Endothelial cell (in vitro differentiated cells): ENCODE data around the gene PABPC4L. TPM values are rescaled to one million over a fixed set of nuclear protein-coding genes. Genes with fewer than 3 reads are reported as not detected.
"Not testable (repeated sequence)": the region's sequence is repeated elsewhere in the genome, so short reads cannot be mapped to it uniquely, and the experiment has no call there.

Experiments
- DNase-seq: peaks from one replicate; pipeline ENCODE4 v3.0.0; 2021; ENCODE audit warnings: low spot score
- H3K27ac Mint-ChIP-seq: one replicate; pipeline ENCODE4 v1.8.0; 2021; ENCODE audit warnings: mixed read lengths, inconsistent platforms; ENCODE audit not compliant: unreplicated experiment
- H3K27me3 Mint-ChIP-seq: one replicate; pipeline ENCODE4 v1.8.0; 2021; ENCODE audit warnings: mild to moderate bottlenecking, moderate library complexity, mixed read lengths, inconsistent platforms; ENCODE audit not compliant: unreplicated experiment
- H3K36me3 Mint-ChIP-seq: one replicate; pipeline ENCODE4 v1.8.0; 2021; ENCODE audit warnings: mild to moderate bottlenecking, low read depth, mixed read lengths, inconsistent platforms; ENCODE audit not compliant: unreplicated experiment
- H3K4me1 Mint-ChIP-seq: one replicate; pipeline ENCODE4 v1.8.0; 2021; ENCODE audit warnings: mild to moderate bottlenecking, mixed read lengths, inconsistent platforms; ENCODE audit not compliant: unreplicated experiment
- H3K4me3 Mint-ChIP-seq: one replicate; pipeline ENCODE4 v1.8.0; 2021; ENCODE audit warnings: mild to moderate bottlenecking, mixed read lengths, inconsistent platforms; ENCODE audit not compliant: unreplicated experiment
- H3K9me3 Mint-ChIP-seq: one replicate; pipeline ENCODE4 v1.8.0; 2021; ENCODE audit warnings: mixed read lengths, inconsistent platforms; ENCODE audit not compliant: unreplicated experiment
- total RNA-seq: library from RNA; stranded (reverse); fragmentation: NEBNext Ultra II Directional; extraction: Animal tissue kit (Norgen Biotek cat#: 25700); gene quantifications from one replicate; pipeline ENCODE4 v1.2.1, GENCODE V29; 2021; ENCODE audit not compliant: unreplicated experiment
- TF ChIP-seq, protein P1 (sequence below): fragments of 200-600 bp; sonication (generic); IDR thresholded peaks from one replicate; pipeline ENCODE4 v1.5.0; 2021; ENCODE audit warnings: antibody characterized with exemption; ENCODE audit not compliant: unreplicated experiment

The PABPC4L gene
- total RNA-seq, 1 donor from 2014 or later, result 2.4 TPM

DNA sequence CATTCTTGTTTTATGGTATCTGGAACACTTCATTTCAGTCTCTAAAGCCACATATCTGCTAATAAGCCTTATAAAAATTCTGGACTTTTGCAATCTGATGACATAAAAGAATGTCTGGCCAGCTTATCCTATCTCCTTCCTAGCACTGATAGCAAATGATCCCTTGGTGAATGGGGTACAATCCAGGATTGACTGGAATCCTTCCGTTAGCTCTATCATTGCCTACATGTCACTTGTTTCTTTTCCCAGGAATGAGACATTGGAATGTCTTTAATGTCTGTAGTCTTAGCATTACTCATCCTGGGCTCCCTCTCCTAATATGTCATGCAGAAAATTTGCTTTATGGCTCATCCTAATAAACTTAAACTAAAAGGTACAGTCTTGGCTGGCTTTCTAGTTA, 14.8 kb upstream of the PABPC4L start:
- DNase-seq, result no peak
- Mint-ChIP-seq H3K27me3 (no peaks in the 10 kb centered on the region), H3K4me3 (no peak overlapping the region), H3K36me3 (no peaks in the 10 kb centered on the region), H3K4me1 (no peaks in the 10 kb centered on the region), H3K9me3 (no peaks in the 10 kb centered on the region), H3K27ac (no peak overlapping the region)
- TF ChIP-seq, protein P1, sequence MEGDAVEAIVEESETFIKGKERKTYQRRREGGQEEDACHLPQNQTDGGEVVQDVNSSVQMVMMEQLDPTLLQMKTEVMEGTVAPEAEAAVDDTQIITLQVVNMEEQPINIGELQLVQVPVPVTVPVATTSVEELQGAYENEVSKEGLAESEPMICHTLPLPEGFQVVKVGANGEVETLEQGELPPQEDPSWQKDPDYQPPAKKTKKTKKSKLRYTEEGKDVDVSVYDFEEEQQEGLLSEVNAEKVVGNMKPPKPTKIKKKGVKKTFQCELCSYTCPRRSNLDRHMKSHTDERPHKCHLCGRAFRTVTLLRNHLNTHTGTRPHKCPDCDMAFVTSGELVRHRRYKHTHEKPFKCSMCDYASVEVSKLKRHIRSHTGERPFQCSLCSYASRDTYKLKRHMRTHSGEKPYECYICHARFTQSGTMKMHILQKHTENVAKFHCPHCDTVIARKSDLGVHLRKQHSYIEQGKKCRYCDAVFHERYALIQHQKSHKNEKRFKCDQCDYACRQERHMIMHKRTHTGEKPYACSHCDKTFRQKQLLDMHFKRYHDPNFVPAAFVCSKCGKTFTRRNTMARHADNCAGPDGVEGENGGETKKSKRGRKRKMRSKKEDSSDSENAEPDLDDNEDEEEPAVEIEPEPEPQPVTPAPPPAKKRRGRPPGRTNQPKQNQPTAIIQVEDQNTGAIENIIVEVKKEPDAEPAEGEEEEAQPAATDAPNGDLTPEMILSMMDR, result no peak

DNA sequence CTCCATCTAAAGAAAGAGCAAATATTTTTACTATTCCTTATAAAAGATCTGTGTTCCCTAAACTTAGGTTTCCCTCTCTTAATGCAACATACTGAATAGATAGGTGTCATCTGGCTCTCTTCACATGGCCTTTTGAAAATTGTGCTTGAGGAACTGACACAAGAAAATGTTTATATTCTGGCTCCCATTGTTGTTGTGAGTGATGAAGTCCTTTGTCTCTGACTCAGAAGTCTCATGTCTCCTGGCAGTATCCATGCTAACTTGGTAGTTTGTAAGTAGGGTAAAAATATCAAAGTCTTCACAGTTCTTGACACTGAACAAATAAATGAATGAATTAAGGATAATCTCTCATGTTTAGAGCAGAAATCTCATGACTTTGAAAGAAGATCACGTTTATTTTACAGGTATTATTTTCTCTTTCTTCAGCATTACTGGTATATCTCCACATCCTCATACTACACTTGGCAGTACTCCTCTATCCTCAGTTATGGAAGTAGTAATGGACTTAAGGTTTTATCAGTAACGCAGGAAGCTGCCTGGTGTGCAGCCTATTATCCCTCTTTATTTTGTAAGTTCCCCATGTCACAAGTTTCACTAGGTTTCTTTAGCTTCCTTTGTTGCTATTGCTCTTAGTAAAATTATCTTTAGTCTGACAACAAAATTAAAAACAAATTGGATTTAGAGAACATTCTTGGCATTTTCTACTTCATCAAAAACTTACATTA, 14.2 kb upstream of the PABPC4L start:
- Mint-ChIP-seq H3K27me3 (no peaks in the 10 kb centered on the region), H3K9me3 (no peaks in the 10 kb centered on the region), H3K4me1 (no peaks in the 10 kb centered on the region), H3K27ac (no peak overlapping the region), H3K4me3 (no peak overlapping the region), H3K36me3 (no peaks in the 10 kb centered on the region)
- no peak for DNase-seq
- TF ChIP-seq, protein P1, result no peak

DNA sequence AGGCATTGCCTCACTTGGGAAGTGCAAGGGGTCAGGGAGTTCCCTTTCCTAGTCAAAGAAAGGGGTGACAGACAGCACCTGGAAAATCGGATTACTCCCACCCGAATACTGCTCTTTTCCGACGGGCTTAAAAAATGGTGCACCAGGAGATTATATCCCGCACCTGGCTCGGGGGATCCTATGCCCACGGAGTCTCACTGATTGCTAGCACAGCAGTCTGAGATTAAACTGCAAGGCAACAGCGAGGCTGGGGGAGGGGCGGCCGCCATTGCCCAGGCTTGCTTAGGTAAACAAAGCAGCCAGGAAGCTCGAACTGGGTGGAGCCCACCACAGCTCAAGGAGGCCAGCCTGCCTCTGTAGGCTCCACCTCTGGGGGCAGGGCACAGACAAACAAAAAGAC, 6.4 kb upstream of the PABPC4L start:
- not testable (repeated sequence) for H3K4me3 Mint-ChIP-seq

DNA sequence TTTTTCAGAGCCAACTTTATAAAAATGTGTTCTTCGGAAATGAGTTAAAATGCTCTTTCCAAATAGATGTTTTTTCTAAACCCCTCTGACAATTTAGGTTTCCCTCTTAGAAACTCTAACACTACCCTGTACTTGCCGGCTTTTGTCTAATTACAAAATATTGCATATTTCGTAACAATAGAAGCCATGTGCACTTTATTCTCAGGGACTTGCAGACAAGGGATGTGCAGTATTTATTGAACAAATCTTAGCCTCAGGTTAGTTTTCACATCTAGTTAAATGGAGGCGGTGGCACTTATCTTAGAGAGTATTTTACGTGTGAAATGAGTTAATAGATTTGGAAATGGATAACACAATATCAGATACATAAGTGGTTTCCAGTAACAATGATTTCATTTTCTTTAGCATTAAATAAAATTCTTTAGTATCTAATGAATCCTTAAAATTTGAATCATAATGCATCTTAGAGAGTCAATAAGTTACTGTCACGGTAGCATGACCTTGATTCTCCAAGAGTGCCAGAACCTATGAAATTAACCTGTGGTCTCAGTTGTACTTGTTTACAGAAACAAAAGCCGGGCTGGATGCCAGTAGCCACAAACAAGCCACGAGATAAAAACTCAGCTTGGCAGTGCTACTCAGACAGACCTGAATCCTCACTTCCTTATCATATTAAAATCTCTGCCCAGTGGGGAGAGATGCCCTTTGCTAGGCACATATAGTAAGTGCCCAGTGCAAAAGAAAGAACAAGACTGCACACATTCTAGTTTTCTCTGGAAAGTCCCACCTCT, 772 bp upstream of the PABPC4L start:
- no peak overlapping the region for H3K27ac Mint-ChIP-seq
- no peak for DNase-seq

More for the DNA sequence above, 6.4 kb upstream of the PABPC4L start:
- H3K36me3 Mint-ChIP-seq, H3K4me1 Mint-ChIP-seq, H3K27ac Mint-ChIP-seq, H3K9me3 Mint-ChIP-seq, DNase-seq, H3K27me3 Mint-ChIP-seq: not testable (repeated sequence)

DNA sequence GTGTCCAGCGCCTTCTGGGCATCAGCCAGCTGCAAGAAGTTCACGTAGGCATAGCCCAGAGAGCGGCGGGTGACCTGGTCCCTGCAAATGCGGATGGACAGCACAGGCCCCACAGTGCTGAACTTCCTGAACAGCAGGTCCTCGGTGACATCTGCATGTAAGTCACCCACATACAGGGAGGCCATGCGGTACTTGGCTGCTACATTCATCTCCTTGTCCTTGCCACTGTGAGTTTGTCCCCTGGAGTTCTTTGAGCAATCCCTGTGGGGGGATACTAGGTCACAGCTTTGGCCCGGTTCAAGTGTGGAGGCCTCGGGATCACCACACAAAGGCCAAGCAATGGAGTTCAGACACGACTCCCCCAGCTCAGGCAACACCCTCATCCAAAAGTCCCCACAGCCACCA, 776 bp downstream of the PABPC4L start:
- TF ChIP-seq, protein P1, result no peak
- peaks cover 7% of the 10 kb centered on the region for H3K36me3 Mint-ChIP-seq

More for the DNA sequence above, 772 bp upstream of the PABPC4L start:
- Mint-ChIP-seq H3K36me3 (peaks cover 7% of the 10 kb centered on the region), H3K27me3 (no peaks in the 10 kb centered on the region), H3K4me3 (no peak overlapping the region), H3K9me3 (peaks cover 4% of the 10 kb centered on the region), H3K4me1 (no peaks in the 10 kb centered on the region)
- TF ChIP-seq, protein P1, result no peak

More for the DNA sequence above, 776 bp downstream of the PABPC4L start:
- no peak overlapping the region for H3K27ac Mint-ChIP-seq
- H3K4me1 Mint-ChIP-seq, result no peaks in the 10 kb centered on the region
- H3K4me3 Mint-ChIP-seq, result peak overlapping the region; percentile 59
- H3K9me3 Mint-ChIP-seq, result no peaks in the 10 kb centered on the region
- DNase-seq, result no peak
- H3K27me3 Mint-ChIP-seq, result no peaks in the 10 kb centered on the region
